HG03439 (cell line): ENCODE data around the gene SPRR5.
A peak's percentile ranks its signal among the peaks of the same experiment; 100 is the strongest.

Source experiments
- ATAC-seq: cut with Tn5 transposase; IDR thresholded peaks from one replicate; pipeline ENCODE4 v1.9.1; 2021; ENCODE audit warnings: mild to moderate bottlenecking, moderate library complexity; ENCODE audit not compliant: unreplicated experiment

The SPRR5 gene

GRCh38 chr1:152942161-152942560, 4.8 kb upstream of the SPRR5 start:
- no peak for ATAC-seq

GRCh38 chr1:152946248-152946647, 758 bp upstream of the SPRR5 start:
- ATAC-seq = no peak

- no peak for ATAC-seq
These were observed 4.7 kb downstream of the SPRR5 start for GRCh38 chr1:152951711-152952110.

GRCh38 chr1:152953761-152954160, 6.8 kb downstream of the SPRR5 start:
- ATAC-seq = no peak

GRCh38 chr1:152954436-152954835, 7.4 kb downstream of the SPRR5 start:
- no peak for ATAC-seq

- ATAC-seq = no peak
These were observed 10.6 kb downstream of the SPRR5 start for GRCh38 chr1:152957561-152957960.

GRCh38 chr1:152959273-152959672, 12.3 kb downstream of the SPRR5 start:
- no peak for ATAC-seq

- no peak for ATAC-seq
These were observed 12.9 kb downstream of the SPRR5 start for GRCh38 chr1:152959801-152960451.

- ATAC-seq = no peak
These were observed 13.5 kb downstream of the SPRR5 start for GRCh38 chr1:152960452-152961044.

- no peak for ATAC-seq
These were observed 14.4 kb downstream of the SPRR5 start for GRCh38 chr1:152961226-152961891.

GRCh38 chr1:152962876-152963415, 15.9 kb downstream of the SPRR5 start:
- ATAC-seq = no peak

- ATAC-seq = no peak
These were observed 17.5 kb downstream of the SPRR5 start for GRCh38 chr1:152964536-152964935.

GRCh38 chr1:152965853-152966252, 18.8 kb downstream of the SPRR5 start:
- no peak for ATAC-seq

- no peak for ATAC-seq
These were observed 20.2 kb downstream of the SPRR5 start for GRCh38 chr1:152967201-152967600.

- peak; percentile 90 for ATAC-seq
These were observed 21.2 kb downstream of the SPRR5 start for GRCh38 chr1:152968248-152968647.

- ATAC-seq = no peak
These were observed 22.0 kb downstream of the SPRR5 start for GRCh38 chr1:152969036-152969435.

GRCh38 chr1:152970495-152970894, 23.5 kb downstream of the SPRR5 start, which contains the start of gene SPRR4:
Gene SPRR4 (plus strand): TSS chr1:152970648. CDS start chr1:152971891, 1,243 bp downstream.
- ATAC-seq = no peak

GRCh38 chr1:152972196-152972886, 25.3 kb downstream of the SPRR5 start:
- no peak for ATAC-seq

GRCh38 chr1:152976688-152977087, 29.7 kb downstream of the SPRR5 start:
- no peak for ATAC-seq

- no peak for ATAC-seq
These were observed 30.6 kb downstream of the SPRR5 start for GRCh38 chr1:152977614-152978013.

- no peak for ATAC-seq
These were observed 33.7 kb downstream of the SPRR5 start for GRCh38 chr1:152980676-152981075.
